GM18867 (cell line): ENCODE data around the gene ZBTB46.

Experiments
- ATAC-seq: cut with Tn5 transposase; IDR thresholded peaks from one replicate; pipeline ENCODE4 v1.9.1; 2021; ENCODE audit warnings: mild to moderate bottlenecking, moderate library complexity; ENCODE audit not compliant: unreplicated experiment

Gene ZBTB46

DNA sequence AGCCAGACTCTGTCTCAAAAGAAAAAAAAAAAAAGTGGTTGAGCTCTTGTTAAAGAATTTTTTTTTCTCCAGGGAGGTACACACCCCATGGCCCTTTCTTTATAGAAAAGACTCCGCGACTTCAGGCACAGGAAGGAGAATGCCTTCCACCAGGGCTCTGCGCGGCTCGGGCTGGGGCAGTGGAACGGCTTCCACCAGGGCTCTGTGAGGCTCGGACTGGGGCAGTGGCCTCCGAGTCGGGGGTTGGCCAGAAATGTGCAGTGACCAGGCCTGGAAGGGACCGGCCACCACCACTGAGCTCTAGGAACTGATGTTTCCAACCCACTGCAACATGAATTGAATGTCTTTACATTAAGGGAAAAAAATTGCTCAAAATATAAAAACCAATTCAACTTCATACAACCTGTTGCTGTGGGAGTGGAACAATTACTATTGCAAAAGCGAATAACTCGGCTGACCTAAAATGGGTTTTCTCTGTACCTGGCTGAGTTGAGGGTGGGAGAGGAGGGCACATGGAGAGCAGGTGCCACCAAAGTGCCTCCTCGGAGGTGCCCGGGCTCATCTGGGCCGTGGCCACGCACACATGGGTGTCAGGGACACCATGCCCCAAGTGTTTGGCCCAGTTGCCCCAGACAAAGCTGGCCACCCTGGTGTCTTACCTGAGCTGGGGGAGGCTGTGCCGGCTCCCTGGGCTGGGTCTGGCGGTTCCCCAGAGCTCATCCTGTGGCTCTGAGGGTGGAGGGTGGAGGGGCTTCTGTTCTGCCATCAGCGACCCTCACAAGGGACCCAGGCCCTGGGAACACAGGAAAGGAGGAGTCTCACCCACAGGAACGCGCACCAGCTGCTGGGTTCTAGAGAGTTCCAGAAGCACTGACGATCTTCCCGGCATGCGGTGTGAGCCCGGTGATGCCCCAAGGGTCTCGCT, 62.2 kb downstream of the ZBTB46 start:
- no peak for ATAC-seq

DNA sequence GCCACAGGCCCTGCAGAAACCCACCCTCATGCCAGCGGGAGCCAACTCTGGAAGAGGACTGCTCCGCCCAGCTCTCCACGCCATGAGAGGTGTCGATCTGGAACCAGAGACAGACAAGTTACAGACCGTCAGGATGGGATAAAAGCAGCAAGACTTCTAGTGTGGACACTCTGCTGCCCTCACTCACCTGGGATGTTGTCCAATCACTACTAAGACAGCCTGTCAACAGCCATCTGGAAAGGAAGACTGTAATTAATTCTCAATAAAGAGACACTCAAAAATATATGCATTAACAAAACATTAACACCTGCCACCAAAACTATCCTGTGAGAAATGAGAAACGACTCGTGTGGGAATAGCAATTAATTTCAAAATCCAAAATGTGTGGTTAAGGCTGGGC, 63.2 kb downstream of the ZBTB46 start:
- no peak for ATAC-seq

DNA sequence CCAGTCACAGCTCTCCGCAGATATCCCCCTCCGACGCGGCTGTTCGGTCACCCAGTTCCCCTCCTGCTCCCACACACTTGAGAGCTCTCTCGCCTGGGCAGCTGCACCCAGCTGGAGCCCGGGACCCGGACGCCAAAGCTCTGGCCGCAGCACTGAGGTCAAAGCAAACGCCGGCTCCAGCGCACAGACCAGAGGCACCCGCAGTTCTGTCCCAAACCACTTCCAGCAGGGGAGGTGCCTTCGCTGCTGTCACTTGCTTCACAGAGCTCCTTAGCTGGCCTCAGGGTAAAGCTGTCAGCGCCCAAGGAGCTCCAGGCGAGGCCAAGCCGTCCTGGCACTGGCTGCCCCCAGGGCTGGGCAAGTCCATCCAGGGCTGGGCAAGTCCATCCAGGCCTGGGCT, 63.6 kb downstream of the ZBTB46 start:
- ATAC-seq: no peak

DNA sequence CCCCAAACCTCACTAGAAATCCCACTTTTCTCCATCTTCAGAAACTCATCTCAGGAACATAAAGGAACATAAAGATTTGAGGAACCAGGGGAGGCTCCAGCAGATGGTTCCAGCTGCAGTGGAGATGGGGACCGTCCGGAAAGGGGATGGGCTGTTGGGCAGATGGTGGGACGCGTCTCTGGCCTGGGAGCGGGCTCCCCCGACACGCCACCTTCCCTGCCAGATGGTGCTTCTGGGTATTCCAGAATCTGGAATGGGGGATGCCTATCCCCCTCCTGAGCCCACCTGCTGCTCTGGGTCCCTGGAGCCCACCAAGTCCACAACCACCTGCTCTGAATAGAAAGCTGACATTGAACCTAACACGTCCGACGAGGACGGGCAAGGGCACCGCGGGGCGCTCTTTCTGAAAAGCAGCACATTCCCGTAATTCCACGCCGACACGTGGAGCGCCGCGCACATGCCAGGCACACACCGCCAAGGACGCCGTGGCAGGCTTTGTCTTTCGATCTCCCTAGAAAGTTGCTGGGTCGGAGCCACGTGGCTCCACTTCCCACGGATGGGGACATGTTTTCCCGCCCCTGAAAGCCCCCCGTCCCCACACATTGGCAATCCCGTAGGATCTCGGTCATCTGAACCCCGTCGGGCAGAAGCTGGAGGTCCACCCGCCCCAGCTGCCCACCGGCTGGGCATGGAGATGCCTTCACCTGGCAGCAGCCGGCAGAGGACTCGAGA, 64.2 kb downstream of the ZBTB46 start:
- no peak for ATAC-seq

DNA sequence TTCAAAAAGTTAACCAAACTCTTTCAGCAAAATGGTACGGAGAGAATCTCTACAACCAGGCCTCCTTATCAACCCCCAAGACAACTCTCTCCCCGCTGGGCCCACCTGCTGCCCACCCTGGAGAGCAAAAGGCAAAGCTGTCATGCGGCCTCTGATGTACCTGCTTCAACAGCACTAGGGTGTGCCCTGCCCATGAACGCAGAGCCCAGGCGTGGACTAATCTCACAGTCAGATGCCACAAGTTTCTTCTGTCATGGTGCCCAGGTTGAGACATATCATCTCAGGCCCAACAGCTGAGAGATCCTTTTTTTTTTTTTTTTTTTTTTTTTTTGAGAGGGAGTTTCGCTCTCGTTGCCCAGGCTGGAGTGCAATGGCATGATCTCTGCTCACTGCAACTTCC, 65.2 kb downstream of the ZBTB46 start:
- no peak for ATAC-seq

DNA sequence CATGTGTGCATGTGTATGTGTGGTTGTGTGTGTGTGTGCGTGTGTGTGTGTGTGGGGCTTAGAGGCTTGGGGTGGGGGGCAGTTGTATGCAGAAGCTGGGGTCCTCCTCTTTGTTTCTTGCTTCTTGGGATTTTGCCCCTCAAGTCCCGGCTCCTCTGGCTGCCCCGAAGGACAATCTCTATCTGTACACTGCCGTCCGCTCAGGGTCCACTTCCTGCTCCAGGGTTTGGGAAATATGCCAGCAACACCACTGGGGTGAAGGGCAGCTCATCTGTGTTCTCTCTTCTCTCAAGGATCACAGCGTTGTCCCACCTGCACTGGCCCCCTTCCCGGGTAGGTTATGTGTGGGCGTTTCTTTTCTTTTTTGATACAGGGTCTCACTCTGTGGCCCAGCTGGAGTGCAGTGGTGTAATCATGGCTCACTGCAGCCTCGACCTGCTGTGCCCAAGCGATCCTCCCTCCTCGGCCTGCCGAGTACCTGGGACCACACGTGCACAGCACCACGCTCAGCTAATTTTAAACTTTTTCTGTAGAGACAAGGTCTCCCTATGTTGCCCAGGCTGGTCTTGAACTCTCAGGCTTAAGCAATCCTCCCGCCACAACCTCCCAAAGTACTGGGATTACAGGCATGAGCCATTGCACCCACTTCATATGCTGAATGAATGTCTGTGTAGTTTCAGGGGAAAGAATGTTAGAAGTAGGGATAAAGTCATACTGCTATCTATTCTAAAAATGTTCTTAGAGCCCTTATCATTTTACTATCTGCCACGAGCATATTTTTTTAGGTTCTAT, 65.8 kb downstream of the ZBTB46 start:
- no peak for ATAC-seq

DNA sequence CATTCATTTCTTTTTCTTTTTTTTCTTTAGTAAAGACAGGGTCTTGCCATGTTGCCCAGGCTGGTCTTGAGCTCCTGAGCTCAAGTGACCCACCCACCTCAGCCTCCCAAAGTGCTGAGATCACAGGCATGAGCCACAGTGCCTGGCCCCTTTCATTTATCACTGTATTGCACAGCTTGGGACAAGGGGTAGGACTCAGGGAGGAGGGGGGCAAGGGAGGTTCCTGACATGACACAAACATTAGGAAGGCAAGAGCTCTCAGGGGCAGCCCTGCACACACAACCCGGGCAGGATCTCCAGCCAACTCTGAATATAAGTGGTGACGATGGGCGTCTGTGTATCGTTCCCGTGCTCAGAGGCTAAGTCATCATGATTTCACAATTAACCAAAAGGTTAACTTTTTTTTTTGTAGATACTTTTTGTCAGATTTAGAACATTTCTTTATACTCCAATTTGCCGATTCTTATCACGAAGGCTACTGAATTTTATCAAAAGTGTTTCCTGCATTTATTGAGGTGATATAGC, 71.6 kb downstream of the ZBTB46 start:
- no peak for ATAC-seq

DNA sequence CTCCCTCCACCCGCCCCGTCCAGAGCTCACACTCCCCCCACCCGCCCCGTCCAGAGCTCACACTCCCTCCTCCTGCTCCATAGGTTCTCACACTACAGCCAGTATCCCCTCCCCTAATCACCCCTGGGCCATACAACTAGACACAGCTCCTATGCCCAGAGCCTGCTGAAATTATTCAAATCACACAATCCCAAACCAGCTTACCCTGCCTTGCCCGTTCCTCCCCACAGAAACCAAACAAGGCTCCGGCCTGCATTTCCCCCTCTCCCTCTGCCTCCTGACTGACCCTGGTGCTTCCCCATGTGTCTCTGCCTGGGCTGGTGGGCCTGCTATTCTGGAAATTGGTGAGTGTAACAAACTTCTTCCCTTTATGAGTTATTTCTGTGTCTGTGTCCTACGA, 72.9 kb downstream of the ZBTB46 start:
- ATAC-seq: no peak

DNA sequence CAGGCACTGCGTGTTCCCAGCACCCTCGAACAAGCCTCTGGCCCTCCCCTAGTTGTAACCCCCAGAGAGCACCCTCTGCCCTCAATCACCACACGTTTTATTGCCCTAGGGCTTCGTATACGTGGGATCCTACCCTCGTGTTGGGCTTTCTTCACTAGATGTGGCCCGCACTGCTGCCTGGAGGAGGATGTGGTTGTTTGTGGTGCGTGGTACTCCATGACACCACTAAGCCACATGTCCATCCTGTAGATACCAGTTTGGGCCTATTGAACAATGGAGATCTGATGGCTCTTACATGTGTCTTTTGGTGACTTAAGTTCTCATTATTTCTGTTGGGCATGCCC, 74.4 kb downstream of the ZBTB46 start:
- no peak for ATAC-seq

DNA sequence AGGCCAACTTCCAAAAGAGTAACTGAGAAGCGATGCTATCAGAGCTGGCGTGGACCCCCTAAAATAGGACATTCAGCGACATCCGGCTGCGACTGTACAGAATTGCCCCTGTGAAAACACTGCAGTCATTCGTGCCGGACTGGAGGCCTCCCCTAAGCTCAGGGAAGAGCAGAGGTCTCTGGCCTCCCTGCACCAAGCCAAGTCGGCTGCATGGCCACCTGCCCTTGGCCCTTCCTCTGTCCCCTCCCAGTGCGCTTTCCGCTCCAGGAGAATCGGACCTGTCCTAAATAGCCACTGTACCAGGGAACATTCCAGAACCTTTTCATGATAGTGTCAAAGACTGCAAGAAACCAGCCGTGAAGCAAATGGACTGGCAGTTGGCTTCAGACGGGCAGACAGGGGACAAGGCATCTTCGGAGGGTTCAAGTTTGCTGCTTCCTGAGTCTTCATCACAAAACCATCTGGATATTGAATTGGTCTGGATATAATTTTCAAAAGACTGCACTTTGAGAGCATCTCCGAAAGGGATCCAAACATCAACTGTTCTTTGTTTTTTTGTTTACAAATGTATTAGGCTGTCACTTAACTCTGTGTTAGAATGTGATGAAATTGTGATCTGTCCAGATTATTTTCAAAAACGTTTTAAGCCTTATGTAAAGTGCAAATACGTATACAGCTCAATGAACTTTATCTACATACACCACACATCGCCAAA, 75.0 kb downstream of the ZBTB46 start:
- no peak for ATAC-seq

DNA sequence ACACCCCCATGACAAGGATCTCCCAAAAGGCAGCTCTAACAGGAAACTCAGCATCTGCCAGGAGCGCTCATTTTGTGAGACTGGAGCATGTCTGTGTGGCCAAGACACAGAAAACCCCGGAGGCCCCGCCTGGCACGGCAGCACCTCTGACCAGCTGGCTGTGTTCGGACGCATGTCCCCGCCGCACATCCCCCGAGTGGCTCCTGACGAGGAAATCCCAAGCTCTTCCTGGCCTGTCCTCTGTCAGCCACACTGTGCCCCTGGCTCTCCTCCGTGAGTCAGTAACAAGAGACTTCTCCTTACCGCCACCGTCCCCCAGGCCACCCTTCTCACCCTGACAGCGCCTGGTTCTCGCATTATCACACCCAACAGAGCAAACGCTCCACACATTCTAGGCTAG, 77.1 kb downstream of the ZBTB46 start:
- no peak for ATAC-seq

DNA sequence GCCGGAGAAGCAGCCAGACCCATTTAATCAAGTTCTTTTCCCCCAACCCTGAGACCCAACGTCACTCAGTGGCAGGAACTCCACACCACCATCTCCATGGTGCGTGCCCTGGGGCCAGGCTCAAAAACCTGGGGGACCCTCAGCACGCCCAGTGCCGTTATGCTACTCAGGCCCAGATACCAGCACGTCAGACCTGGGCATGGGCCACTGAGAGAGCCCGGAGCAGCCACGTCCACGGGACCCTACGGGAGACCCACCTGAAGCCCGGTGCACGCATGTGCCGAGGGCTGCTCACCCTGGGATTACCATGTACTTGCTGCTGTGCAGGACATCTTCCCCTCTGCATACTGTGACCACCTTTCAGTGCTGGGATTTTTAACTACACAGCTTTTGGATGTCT, 77.7 kb downstream of the ZBTB46 start:
- no peak for ATAC-seq

DNA sequence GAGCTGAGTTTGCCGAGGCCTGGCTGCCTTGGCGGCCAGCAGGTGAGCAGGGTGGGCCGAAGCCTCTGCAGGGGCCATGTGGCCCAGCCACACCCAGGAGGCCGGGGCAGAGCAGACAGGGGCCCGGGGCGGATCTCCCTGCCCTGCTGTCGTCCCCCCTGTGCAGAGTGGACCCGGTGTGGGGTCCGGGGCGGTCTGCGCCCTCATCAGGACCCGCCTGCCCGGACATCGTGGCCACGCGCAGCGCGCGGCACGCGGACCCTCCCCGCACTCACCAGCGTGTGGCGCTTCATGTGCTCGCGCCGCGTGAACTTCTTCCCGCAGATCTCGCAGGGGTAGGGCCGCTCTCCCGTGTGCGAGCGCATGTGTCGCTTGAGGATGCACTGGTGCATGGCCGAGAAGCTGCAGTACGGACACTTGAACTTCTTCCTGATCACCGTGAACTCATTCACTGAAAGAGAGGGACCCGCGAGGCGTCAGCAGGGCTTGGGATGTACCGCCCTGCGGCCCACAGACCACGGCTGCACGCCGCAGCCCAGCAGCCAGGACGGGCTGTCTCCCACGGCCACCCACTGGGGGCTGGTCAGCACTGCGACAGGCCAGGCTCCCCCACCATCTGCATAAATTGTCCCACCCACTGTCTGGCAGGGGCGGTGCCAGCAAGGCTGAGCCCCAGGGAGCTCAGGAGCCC, 78.5 kb downstream of the ZBTB46 start:
- no peak for ATAC-seq

DNA sequence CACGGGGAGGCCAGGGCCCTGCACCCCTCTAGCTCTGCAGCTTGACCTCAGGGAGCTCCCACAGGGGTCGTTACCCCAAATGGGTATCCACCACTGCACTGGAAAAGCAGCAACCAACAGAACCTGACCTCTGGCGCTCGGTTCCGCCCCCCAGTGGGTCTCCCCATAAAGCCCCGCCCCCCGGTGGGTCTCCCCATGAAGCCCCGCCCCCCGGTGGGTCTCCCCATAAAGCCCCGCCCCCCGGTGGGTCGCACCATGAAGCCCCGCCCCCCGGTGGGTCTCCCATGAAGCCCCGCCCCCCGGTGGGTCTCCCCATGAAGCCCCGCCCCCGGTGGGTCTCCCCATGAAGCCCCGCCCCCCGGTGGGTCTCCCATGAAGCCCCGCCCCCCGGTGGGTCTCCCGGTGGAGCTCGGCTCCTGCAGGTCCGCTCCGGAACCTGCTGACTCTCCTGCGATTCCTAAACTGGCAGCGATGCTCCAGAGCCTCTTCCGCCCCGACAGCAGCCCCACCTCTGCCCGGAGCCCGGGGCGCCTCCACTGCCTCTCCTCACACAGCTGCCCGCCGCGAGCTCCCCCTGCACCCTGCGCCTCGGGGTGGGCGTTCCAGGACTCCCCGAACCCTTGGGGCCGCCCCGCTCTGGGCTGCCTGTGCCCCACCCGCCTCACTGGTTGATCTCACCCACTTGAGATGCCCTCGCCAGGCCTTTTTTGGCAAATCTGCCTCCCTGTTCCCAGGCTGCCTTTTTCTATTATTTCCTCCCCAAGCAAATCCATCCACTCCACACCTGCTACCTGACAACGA, 79.4 kb downstream of the ZBTB46 start:
- no peak for ATAC-seq

DNA sequence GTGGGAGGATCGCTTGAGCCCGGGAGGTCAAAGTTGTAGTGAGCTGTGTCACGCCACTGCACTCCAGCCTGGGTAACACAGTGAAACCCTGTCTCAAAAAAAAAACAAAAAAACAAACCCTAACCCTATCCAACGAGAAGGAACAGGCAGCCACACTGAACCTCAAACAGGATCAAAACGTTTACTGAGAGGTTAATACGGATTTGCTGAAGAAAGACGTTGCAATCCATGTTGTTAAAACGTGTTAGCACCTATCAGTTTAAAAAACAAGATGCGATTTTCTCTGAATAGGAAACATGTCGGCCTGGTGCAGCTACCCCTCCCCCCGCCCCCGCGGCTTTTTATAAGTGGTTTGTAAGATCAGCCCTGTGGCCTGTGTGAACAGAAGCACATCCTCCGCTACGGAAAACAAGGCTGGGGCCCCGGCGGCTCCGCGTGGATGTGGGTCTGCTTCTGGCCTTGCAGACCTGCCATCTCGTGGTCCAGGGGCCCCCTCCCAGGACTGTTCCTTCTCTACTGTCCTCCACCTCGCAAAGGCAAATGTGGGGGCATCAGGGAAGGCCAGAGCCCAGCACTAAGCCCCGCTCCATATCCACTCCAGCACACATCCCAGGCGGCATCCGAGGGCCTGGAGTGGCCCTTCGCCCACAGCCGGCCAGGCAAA, 80.1 kb downstream of the ZBTB46 start:
- no peak for ATAC-seq

DNA sequence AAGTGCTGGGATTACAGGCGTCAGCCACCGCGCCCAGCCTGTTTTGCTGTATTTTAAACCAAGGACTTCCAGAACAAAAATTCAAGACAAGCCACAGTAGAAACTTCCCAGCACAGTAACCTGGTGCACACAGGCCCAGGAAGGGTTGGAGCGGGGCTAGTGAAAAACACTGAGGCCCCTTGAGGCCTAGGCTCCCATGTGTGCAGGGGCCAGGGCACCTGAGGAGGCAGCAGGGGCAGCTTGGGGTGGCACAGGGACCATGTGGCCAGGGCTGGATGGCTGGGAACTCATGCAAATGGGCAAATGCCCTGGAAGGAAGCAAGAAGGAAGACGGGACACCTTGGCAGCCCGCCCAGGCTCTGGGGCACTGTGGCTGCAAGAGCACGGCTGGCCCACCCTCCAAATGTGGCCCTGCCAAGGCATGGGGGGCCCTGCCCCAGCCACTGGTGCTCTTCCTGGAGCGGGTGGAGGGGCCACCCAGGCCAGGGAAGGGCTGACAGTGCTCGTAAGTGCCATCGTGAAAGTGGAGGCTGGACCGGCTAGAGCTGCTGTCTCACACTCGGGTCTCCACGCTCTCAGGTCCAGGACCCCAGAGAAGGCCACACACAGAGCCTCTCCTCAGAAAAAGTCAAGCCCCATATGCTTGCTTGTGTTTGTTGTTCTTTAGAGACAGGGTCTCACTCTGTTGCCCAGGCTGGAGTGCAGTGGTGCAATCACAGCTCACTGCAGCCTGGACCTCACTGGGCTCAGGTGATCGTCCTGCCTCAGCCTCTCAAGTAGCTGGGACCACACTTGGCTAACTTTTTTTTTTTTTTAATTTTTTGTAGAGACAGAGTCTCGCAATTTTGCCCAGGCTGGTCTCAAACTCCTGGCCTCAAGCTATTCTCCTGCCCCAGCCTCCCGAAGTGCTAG, 81.2 kb downstream of the ZBTB46 start:
- no peak for ATAC-seq

DNA sequence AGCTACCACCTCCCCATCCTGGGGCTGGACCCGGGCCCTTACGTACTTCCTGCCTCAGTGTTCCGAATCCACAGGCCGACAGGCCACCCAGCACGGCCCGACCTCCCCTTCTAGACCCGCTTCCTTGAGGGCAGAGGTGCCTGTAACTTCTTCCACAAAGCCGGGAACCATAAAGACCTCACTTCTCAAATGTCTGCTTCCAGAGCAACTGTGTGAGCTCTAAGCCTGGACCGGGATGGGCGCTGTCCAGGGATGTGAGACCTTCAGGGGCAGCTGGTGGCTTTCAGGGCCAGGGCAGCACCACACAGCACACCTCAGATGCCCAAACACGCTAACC, 82.2 kb downstream of the ZBTB46 start:
- ATAC-seq: no peak
